GM23248 (cell line): ENCODE results near the gene LRRC28. TPM values are rescaled to one million over a fixed set of nuclear protein-coding genes. Genes with fewer than 3 reads are reported as not detected.

Experiments
- DNase-seq: peaks from one replicate; pipeline ENCODE4 v3.0.0-alpha.2; 2015
- H2AFZ ChIP-seq: fragments of 200-600 bp; sonication (generic); 2 replicates; pipeline ENCODE4 v1.6.1; 2016; ENCODE audit warnings: antibody characterized with exemption
- H3F3A ChIP-seq: fragments of 200-600 bp; sonication (generic); 2 replicates; pipeline ENCODE4 v1.6.1; 2016; ENCODE audit warnings: mild to moderate bottlenecking, antibody characterized with exemption, mixed run types; ENCODE audit not compliant: insufficient read depth
- H3K27ac ChIP-seq: fragments of 200-600 bp; sonication (generic); 2 replicates; pipeline ENCODE4 v1.5.1; 2016; ENCODE audit warnings: mild to moderate bottlenecking
- H3K27me3 ChIP-seq: fragments of 200-600 bp; sonication (generic); replicated peaks from 2 replicates; pipeline ENCODE4 v1.6.1; 2016; ENCODE audit warnings: mild to moderate bottlenecking; ENCODE audit not compliant: insufficient read depth
- H3K36me3 ChIP-seq: fragments of 200-600 bp; sonication (generic); 2 replicates; pipeline ENCODE4 v1.6.1; 2016; ENCODE audit warnings: low read depth, mild to moderate bottlenecking
- H3K4me1 ChIP-seq: fragments of 200-600 bp; sonication (generic); 2 replicates; pipeline ENCODE4 v1.6.1; 2016; ENCODE audit warnings: mild to moderate bottlenecking; ENCODE audit not compliant: insufficient read depth
- H3K4me2 ChIP-seq: fragments of 200-600 bp; sonication (generic); one replicate; pipeline ENCODE4 v1.6.1; 2016; ENCODE audit warnings: mild to moderate bottlenecking; ENCODE audit not compliant: unreplicated experiment
- H3K4me3 ChIP-seq: fragments of 200-600 bp; sonication (generic); 2 replicates; pipeline ENCODE4 v1.5.1; 2016; ENCODE audit warnings: mild to moderate bottlenecking
- H3K79me2 ChIP-seq: fragments of 200-600 bp; sonication (generic); 2 replicates; pipeline ENCODE4 v1.6.1; 2016; ENCODE audit warnings: mild to moderate bottlenecking; ENCODE audit not compliant: insufficient read depth
- H3K9ac ChIP-seq: fragments of 200-600 bp; sonication (generic); 2 replicates; pipeline ENCODE4 v1.6.1; 2016; ENCODE audit warnings: mild to moderate bottlenecking
- H3K9me2 ChIP-seq: fragments of 200-600 bp; sonication (generic); 2 replicates; pipeline ENCODE4 v1.6.1; 2016; ENCODE audit warnings: mixed run types, mild to moderate bottlenecking, moderate library complexity; ENCODE audit not compliant: insufficient read depth
- H3K9me3 ChIP-seq: fragments of 200-600 bp; sonication (generic); one replicate; pipeline ENCODE4 v1.6.1; 2017; ENCODE audit warnings: low read depth
- H4K20me1 ChIP-seq: fragments of 200-600 bp; sonication (generic); 2 replicates; pipeline ENCODE4 v1.6.0; 2016; ENCODE audit not compliant: insufficient read depth
- EZH2 ChIP-seq: fragments of 200-600 bp; sonication (generic); IDR thresholded peaks from 2 replicates; pipeline ENCODE4 v1.6.1; 2018; ENCODE audit warnings: antibody characterized with exemption, mild to moderate bottlenecking; ENCODE audit not compliant: insufficient read depth, poor library complexity, severe bottlenecking
- EZH2phosphoT487 ChIP-seq: fragments of 200-600 bp; sonication (generic); IDR thresholded peaks from 2 replicates; pipeline ENCODE4 v1.6.1; 2018; ENCODE audit warnings: antibody characterized with exemption, moderate library complexity, mild to moderate bottlenecking, low read depth; ENCODE audit not compliant: insufficient read depth
- WGBS, 2 experiments: methylation state at CpG; one replicate each; pipeline ENCODE4 v1.1.6; 2015 to 2017; ENCODE audit warnings: low lambda C conversion rate in 2 of 2, low coverage in 1 of 2; ENCODE audit errors: missing lambda C conversion rate in 2 of 2; 5-methylcytosine and 5-hydroxymethylcytosine counted together
- in situ Hi-C: fragments of 300-500 bp; cut with MboI; formaldehyde crosslinking; loops from 2 replicates; pipeline ENCODE4 v1.15.0; 2020
- polyA plus RNA-seq: library from polyadenylated mRNA; unstranded; fragments of >200 nt; fragmentation: Nextera tagmentation; extraction: Ambion mirVana; gene quantifications from 2 replicates; pipeline ENCODE4 v1.2.1, GENCODE V29; 2016
- total RNA-seq: library from RNA; depleted of rRNA; stranded (reverse); fragments of >200 nt; shearing (Covaris generic); gene quantifications from 2 replicates; pipeline ENCODE4 v1.2.3, GENCODE V29; 2014

Gene LRRC28
- total and polyA plus RNA-seq, 2 experiments from 2014 or later: 18.4 to 30.8 TPM

- H3K27ac ChIP-seq: peak overlapping the region; percentile 68
- no peaks in the 10 kb centered on the region for H3K36me3 ChIP-seq
- DNase-seq: no peak
- 82 to 83% methylated on average over 3 of the region's 3 CpGs for WGBS, 2 experiments
- H3K9ac ChIP-seq: no peak overlapping the region
- H3K27me3 ChIP-seq: no peaks in the 10 kb centered on the region
- peak overlapping the region; percentile 24 for H3K4me2 ChIP-seq
- peaks cover 22% of the 10 kb centered on the region for H3K4me1 ChIP-seq
- no peaks in the 10 kb centered on the region for H3K9me2 ChIP-seq
- H3K9me3 ChIP-seq: no peaks in the 10 kb centered on the region
- H3K79me2 ChIP-seq: no peaks in the 10 kb centered on the region
- in situ Hi-C loops: no loop called here
- H3K4me3 ChIP-seq: peak overlapping the region; percentile 15; the same call in 1 of the 2 replicates
- H3F3A ChIP-seq: peaks cover 19% of the 10 kb centered on the region
- H2AFZ ChIP-seq: peak overlapping the region; percentile 61
- TF ChIP-seq EZH2phosphoT487: no peak
- no peak for TF ChIP-seq EZH2
- no peaks in the 10 kb centered on the region for H4K20me1 ChIP-seq
These were observed 89.1 kb downstream of the LRRC28 start for GRCh38 chr15:99340347-99340746.

DNA sequence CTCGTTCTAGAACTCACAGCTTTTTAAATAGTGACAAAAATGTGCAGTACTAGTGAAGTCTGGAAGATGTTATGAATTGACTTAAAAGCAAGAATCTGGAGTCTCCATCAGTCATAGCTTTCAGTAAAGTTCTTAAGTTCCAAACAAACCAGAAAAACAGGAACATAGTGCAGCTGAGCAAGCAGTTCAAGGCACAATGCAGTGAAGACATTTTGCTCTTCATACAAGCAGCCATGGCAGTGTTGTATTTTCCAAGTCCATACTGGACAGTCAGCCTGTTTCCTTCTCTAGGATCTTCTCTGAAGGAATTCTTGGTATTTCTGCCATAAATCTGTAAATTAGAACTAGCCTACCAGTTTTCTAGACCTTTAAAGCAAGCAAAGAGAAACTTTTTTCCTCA lies 90.5 kb downstream of the LRRC28 start:
- Histone ChIP-seq H3K79me2 (no peaks in the 10 kb centered on the region), H3K9me3 (no peaks in the 10 kb centered on the region), H3K27ac (peak overlapping the region; percentile 68; the same call in 1 of the 2 replicates), H3K4me1 (peaks cover 22% of the 10 kb centered on the region), H3K4me3 (no peak overlapping the region), H3K36me3 (no peaks in the 10 kb centered on the region), H4K20me1 (no peaks in the 10 kb centered on the region), H3K27me3 (no peaks in the 10 kb centered on the region), H3K4me2 (no peak overlapping the region), H3K9ac (no peak overlapping the region), H3K9me2 (no peaks in the 10 kb centered on the region), H2AFZ (peak overlapping the region; percentile 22), H3F3A (peaks cover 19% of the 10 kb centered on the region)
- in situ Hi-C loops: no loop called here
- peak; percentile 12 for DNase-seq
- WGBS, 2 experiments: 34 to 47% methylated on average over 1 of the region's 1 CpG
- TF ChIP-seq EZH2 (no peak), EZH2phosphoT487 (no peak)

GRCh38 chr15:99343208-99343607 lies 91.9 kb downstream of the LRRC28 start:
- Histone ChIP-seq H3K79me2 (no peaks in the 10 kb centered on the region), H3K27me3 (no peaks in the 10 kb centered on the region), H4K20me1 (no peaks in the 10 kb centered on the region), H3K4me3 (no peak overlapping the region), H3K9me3 (no peaks in the 10 kb centered on the region), H2AFZ (no peak overlapping the region), H3K27ac (no peak overlapping the region), H3K4me1 (peaks cover 22% of the 10 kb centered on the region), H3K36me3 (no peaks in the 10 kb centered on the region), H3K9me2 (no peaks in the 10 kb centered on the region), H3K4me2 (no peak overlapping the region), H3F3A (peaks cover 19% of the 10 kb centered on the region), H3K9ac (no peak overlapping the region)
- TF ChIP-seq EZH2phosphoT487: no peak
- TF ChIP-seq EZH2: no peak
- no peak for DNase-seq
- in situ Hi-C loops: no loop called here

DNA sequence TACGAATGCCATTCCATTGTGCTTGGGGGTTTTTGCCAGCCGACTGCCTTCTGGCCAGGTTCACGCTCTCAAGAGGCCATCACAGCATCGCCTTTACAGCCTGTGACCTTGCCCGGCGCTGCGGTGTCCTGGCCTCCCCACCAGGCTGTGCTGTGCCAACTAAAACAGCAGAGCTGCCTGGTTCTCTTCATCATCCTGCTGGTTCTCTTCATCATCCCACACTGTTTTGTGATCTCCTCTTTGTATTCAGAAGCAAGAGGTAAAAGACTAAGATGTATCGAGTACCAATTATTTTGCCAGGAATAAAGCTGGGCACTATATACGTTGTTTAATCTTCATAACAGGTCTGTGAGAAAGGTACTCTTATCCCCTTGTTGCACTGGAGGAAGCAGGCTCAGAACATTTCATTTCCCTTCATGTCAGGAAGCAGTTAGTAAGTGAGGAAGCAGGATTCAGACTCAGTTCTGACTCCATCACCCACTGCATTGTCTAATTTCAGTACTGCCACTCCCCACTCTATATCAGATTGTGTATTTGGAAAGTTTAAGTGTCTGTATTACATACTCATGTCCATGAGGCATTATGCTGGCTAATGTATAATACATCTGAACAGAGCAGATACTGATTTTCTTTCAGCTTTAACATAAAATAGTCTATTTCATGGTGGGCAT lies 92.7 kb downstream of the LRRC28 start:
- 84 to 87% methylated on average over 9 of the region's 9 CpGs for WGBS, 2 experiments
- no peak for TF ChIP-seq EZH2
- Histone ChIP-seq H3K4me2 (no peak overlapping the region), H3K4me1 (peaks cover 22% of the 10 kb centered on the region), H3K79me2 (no peaks in the 10 kb centered on the region), H3F3A (peaks cover 19% of the 10 kb centered on the region), H2AFZ (no peak overlapping the region), H3K9ac (no peak overlapping the region), H4K20me1 (no peaks in the 10 kb centered on the region), H3K9me3 (no peaks in the 10 kb centered on the region), H3K9me2 (no peaks in the 10 kb centered on the region), H3K27ac (no peak overlapping the region), H3K4me3 (no peak overlapping the region), H3K27me3 (no peaks in the 10 kb centered on the region), H3K36me3 (no peaks in the 10 kb centered on the region)
- no peak for DNase-seq
- in situ Hi-C loops: no loop called here

DNA sequence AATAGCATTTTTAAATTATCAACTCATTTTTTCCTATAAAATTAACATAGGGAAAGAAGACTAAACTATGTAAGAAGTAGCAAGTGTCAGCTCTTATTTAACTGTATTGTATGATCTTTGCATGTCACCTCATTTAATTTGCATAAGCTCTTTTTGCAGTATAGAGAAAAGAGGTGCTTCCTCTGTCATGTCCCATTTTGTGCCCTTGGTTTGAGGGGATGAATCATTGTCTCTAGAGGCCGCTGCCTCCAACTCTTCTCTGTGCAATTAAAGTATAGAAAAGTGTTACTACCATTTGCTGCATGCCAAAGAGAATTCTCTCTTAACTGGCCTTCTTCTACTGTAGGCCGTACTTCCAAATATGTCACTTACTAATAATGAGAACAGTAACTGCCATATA lies 93.4 kb downstream of the LRRC28 start:
- Histone ChIP-seq H3K9me2 (no peaks in the 10 kb centered on the region), H4K20me1 (no peaks in the 10 kb centered on the region), H3K9ac (no peak overlapping the region), H3F3A (peaks cover 19% of the 10 kb centered on the region), H3K36me3 (no peaks in the 10 kb centered on the region), H3K79me2 (no peaks in the 10 kb centered on the region), H2AFZ (no peak overlapping the region), H3K27ac (no peak overlapping the region), H3K4me1 (peaks cover 22% of the 10 kb centered on the region), H3K4me3 (no peak overlapping the region), H3K9me3 (no peaks in the 10 kb centered on the region), H3K27me3 (no peaks in the 10 kb centered on the region), H3K4me2 (no peak overlapping the region)
- DNase-seq: no peak
- TF ChIP-seq EZH2: no peak
- TF ChIP-seq EZH2phosphoT487: no peak
- WGBS, 2 experiments: 98 to 100% methylated on average over 2 of the region's 2 CpGs
- in situ Hi-C loops: no loop called here
